GM23338 (cell line): ENCODE measurements around the gene KCNJ6.

Source experiments
- EZH2 ChIP-seq: fragments of 200-600 bp; sonication (generic); IDR thresholded peaks from one replicate; pipeline ENCODE4 v1.8.0; 2017; ENCODE audit warnings: antibody characterized with exemption, mild to moderate bottlenecking, low read depth; ENCODE audit not compliant: unreplicated experiment
- TF ChIP-seq, protein P1 (sequence below), 2 experiments: fragments of 200-600 bp in 1 of 2; sonication (generic) in 1 of 2; conservative IDR thresholded peaks; 2 replicates each; pipeline versions ENCODE4 v1.5.1 to v1.6.1; 2016 to 2017; ENCODE audit warnings: antibody characterized with exemption in 2 of 2, low read depth in 2 of 2, mild to moderate bottlenecking in 2 of 2, moderate library complexity in 1 of 2

GRCh38 chr21:37700641-37701202 is 215.5 kb downstream of the KCNJ6 start:
- no peak for TF ChIP-seq EZH2
- TF ChIP-seq, protein P1, sequence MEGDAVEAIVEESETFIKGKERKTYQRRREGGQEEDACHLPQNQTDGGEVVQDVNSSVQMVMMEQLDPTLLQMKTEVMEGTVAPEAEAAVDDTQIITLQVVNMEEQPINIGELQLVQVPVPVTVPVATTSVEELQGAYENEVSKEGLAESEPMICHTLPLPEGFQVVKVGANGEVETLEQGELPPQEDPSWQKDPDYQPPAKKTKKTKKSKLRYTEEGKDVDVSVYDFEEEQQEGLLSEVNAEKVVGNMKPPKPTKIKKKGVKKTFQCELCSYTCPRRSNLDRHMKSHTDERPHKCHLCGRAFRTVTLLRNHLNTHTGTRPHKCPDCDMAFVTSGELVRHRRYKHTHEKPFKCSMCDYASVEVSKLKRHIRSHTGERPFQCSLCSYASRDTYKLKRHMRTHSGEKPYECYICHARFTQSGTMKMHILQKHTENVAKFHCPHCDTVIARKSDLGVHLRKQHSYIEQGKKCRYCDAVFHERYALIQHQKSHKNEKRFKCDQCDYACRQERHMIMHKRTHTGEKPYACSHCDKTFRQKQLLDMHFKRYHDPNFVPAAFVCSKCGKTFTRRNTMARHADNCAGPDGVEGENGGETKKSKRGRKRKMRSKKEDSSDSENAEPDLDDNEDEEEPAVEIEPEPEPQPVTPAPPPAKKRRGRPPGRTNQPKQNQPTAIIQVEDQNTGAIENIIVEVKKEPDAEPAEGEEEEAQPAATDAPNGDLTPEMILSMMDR (conservative IDR thresholded peaks at IDR 0.05; ENCODE audit: low read depth in 2 of 2): peak; percentile 82 to 89
